H1 (cell line): Measurements from ENCODE around the gene CTXN1. TPM values are rescaled to one million over a fixed set of nuclear protein-coding genes. Genes with fewer than 3 reads are reported as not detected.

Experiments
- CTCF ChIA-PET: fragments of 300-600 bp; sonication (Branson Sonifier 250); formaldehyde crosslinking; loops from one replicate; lab custom pipeline; 2021; ENCODE audit not compliant: partially characterized antibody; lab: Charles Lee
- POLR2A ChIA-PET: fragments of 300-600 bp; sonication (Branson Sonifier 250); formaldehyde crosslinking; loops from one replicate; lab custom pipeline; 2021; ENCODE audit warnings: inconsistent platforms; ENCODE audit not compliant: partially characterized antibody; lab: Charles Lee
- DNase-seq, 2 experiments: peaks; one replicate each; pipeline versions ENCODE4 v3.0.0 to v3.0.0-alpha.2; 2010 to 2022; ENCODE audit warnings: low spot score in 2 of 2, low read depth in 1 of 2, mixed read lengths in 1 of 2
- FAIRE-seq: peaks from 2 replicates; lab custom pipeline; 2011; peaks lifted over from hg19 to GRCh38; lab: Jason Lieb, UNC
- H2AFZ ChIP-seq: 2 replicates; pipeline ENCODE4 v1.8.1; 2012; ENCODE audit warnings: low read length, inconsistent platforms
- H2AK5ac ChIP-seq: 2 replicates; pipeline ENCODE4 v1.6.1; 2013; ENCODE audit warnings: low read depth, low read length
- H2BK120ac ChIP-seq: replicated peaks from 2 replicates; pipeline ENCODE3; 2013; ENCODE audit warnings: low read depth, low read length, inconsistent platforms
- H2BK12ac ChIP-seq: 2 replicates; pipeline ENCODE4 v1.6.1; 2013; ENCODE audit warnings: low read depth, low read length
- H2BK15ac ChIP-seq: 2 replicates; pipeline ENCODE4 v1.6.1; 2013; ENCODE audit warnings: low read length
- H2BK20ac ChIP-seq: 2 replicates; pipeline ENCODE4 v1.6.1; 2013; ENCODE audit warnings: low read length
- H2BK5ac ChIP-seq: 2 replicates; pipeline ENCODE4 v1.6.1; 2013; ENCODE audit warnings: low read depth, low read length
- H3K14ac ChIP-seq: 2 replicates; pipeline ENCODE4 v1.6.1; 2013; ENCODE audit warnings: inconsistent platforms; ENCODE audit not compliant: insufficient read length
- H3K18ac ChIP-seq: 2 replicates; pipeline ENCODE4 v1.6.1; 2013; ENCODE audit warnings: low read length; ENCODE audit errors: extremely low read depth
- H3K23ac ChIP-seq: 2 replicates; pipeline ENCODE4 v1.6.1; 2013; ENCODE audit warnings: inconsistent platforms; ENCODE audit not compliant: insufficient read length
- H3K23me2 ChIP-seq: 2 replicates; pipeline ENCODE4 v1.6.1; 2013; ENCODE audit warnings: low read depth, low read length
- H3K27ac ChIP-seq: 2 replicates; pipeline ENCODE4 v1.6.1; 2011; ENCODE audit warnings: low read depth, low read length, inconsistent platforms
- H3K27me3 ChIP-seq, 4 experiments: replicated peaks in 1 of 4; 1 replicate in 1 of 4; 2 replicates in 3 of 4; pipeline versions ENCODE4 v1.6.1 to v1.8.1; 2011 to 2013; ENCODE audit warnings: low read length in 3 of 4, mild to moderate bottlenecking in 3 of 4, inconsistent platforms in 2 of 4, mixed read lengths in 2 of 4, moderate library complexity in 1 of 4; ENCODE audit not compliant: control insufficient read depth in 3 of 4, insufficient read depth in 3 of 4; ENCODE audit errors: extremely low read depth in 1 of 4
- H3K36me3 ChIP-seq, 4 experiments: 2 replicates each; pipeline versions ENCODE4 v1.6.1 to v1.8.1; 2011 to 2013; ENCODE audit warnings: mild to moderate bottlenecking in 4 of 4, low read length in 3 of 4, moderate library complexity in 2 of 4, control low read depth in 1 of 4, inconsistent platforms in 1 of 4; ENCODE audit not compliant: insufficient read depth in 4 of 4, control insufficient read depth in 2 of 4
- H3K4ac ChIP-seq: replicated peaks from 2 replicates; pipeline ENCODE3; 2013; ENCODE audit warnings: low read length, low read depth, mixed read lengths, inconsistent platforms; ENCODE audit not compliant: insufficient read length
- H3K4me1 ChIP-seq, 4 experiments: replicated peaks in 1 of 4; 1 replicate in 1 of 4; 2 replicates in 3 of 4; pipeline versions ENCODE4 v1.6.1 to v1.8.1; 2011 to 2013; ENCODE audit warnings: low read length in 3 of 4, inconsistent platforms in 2 of 4, mixed read lengths in 1 of 4; ENCODE audit not compliant: insufficient read depth in 4 of 4, control insufficient read depth in 3 of 4
- H3K4me2 ChIP-seq, 2 experiments: 2 replicates each; pipeline versions ENCODE4 v1.6.1 to v1.8.1; 2011 to 2013; ENCODE audit warnings: low read depth in 2 of 2, low read length in 2 of 2, control low read depth in 1 of 2, inconsistent platforms in 1 of 2, mild to moderate bottlenecking in 1 of 2; ENCODE audit not compliant: insufficient read depth in 1 of 2
- H3K4me3 ChIP-seq, 4 experiments: fragments of 200-600, 300-600 bp in 1 of 4; sonication (generic), shearing (Covaris generic), sonication (Bioruptor Twin) in 1 of 4; 2 replicates each; pipeline versions ENCODE4 v1.5.1 to v1.8.1; 2011 to 2016; ENCODE audit warnings: low read length in 4 of 4, low read depth in 3 of 4, control low read depth in 2 of 4, inconsistent platforms in 2 of 4, mild to moderate bottlenecking in 2 of 4, mixed read lengths in 1 of 4, moderate library complexity in 1 of 4; ENCODE audit not compliant: insufficient read depth in 2 of 4; ENCODE audit errors: extremely low read depth in 1 of 4
- H3K56ac ChIP-seq: replicated peaks from 2 replicates; pipeline ENCODE3; 2013; ENCODE audit warnings: low read depth, mild to moderate bottlenecking, mixed read lengths, low read length, inconsistent platforms; ENCODE audit not compliant: insufficient read length
- H3K79me1 ChIP-seq: 2 replicates; pipeline ENCODE4 v1.6.1; 2013; ENCODE audit warnings: low read depth, low read length, control low read depth
- H3K79me2 ChIP-seq, 2 experiments: 2 replicates each; pipeline versions ENCODE4 v1.6.1 to v1.8.1; 2012 to 2013; ENCODE audit warnings: low read length in 2 of 2, mild to moderate bottlenecking in 2 of 2, inconsistent platforms in 1 of 2; ENCODE audit not compliant: insufficient read depth in 2 of 2, control insufficient read depth in 1 of 2
- H3K9ac ChIP-seq, 4 experiments: replicated peaks in 1 of 4; 1 replicate in 1 of 4; 2 replicates in 3 of 4; pipeline versions ENCODE4 v1.6.1 to v1.8.1; 2011 to 2013; ENCODE audit warnings: low read depth in 3 of 4, low read length in 3 of 4, control low read depth in 2 of 4, mild to moderate bottlenecking in 2 of 4, moderate library complexity in 2 of 4, inconsistent platforms in 1 of 4; ENCODE audit errors: extremely low read depth in 1 of 4
- H3K9me3 ChIP-seq, 2 experiments: 2 replicates each; pipeline versions ENCODE4 v1.6.1 to v1.8.1; 2012 to 2013; ENCODE audit warnings: mild to moderate bottlenecking in 2 of 2, moderate library complexity in 2 of 2, control low read depth in 1 of 2, inconsistent platforms in 1 of 2, low read depth in 1 of 2, low read length in 1 of 2, mixed read lengths in 1 of 2; ENCODE audit not compliant: insufficient read depth in 2 of 2
- H4K20me1 ChIP-seq, 2 experiments: replicated peaks in 1 of 2; 2 replicates each; pipeline versions ENCODE3 to v1.8.1; 2011 to 2013; ENCODE audit warnings: inconsistent platforms in 2 of 2, low read length in 2 of 2, mild to moderate bottlenecking in 1 of 2; ENCODE audit not compliant: insufficient read depth in 2 of 2, control insufficient read depth in 1 of 2
- H4K5ac ChIP-seq: 2 replicates; pipeline ENCODE4 v1.6.1; 2013; ENCODE audit warnings: low read length, low read depth, mixed read lengths, inconsistent platforms; ENCODE audit not compliant: insufficient read length
- H4K8ac ChIP-seq: 2 replicates; pipeline ENCODE4 v1.8.0; 2013; ENCODE audit warnings: mild to moderate bottlenecking, moderate library complexity, low read length, inconsistent platforms; ENCODE audit not compliant: insufficient read depth; ENCODE audit errors: extremely low read depth
- H4K91ac ChIP-seq: replicated peaks from 2 replicates; pipeline ENCODE3; 2013; ENCODE audit warnings: low read length, mixed read lengths, inconsistent platforms; ENCODE audit not compliant: insufficient read length
- CREB1 ChIP-seq: IDR thresholded peaks from 2 replicates; pipeline ENCODE4 v1.6.1; 2012; ENCODE audit warnings: inconsistent platforms
- GTF2F1 ChIP-seq: IDR thresholded peaks from 2 replicates; pipeline ENCODE4 v1.6.1; 2012; ENCODE audit warnings: low read depth, low read length, improper control_type of control experiment, borderline replicate concordance
- JUN ChIP-seq: IDR thresholded peaks from 2 replicates; pipeline ENCODE4 v1.6.1; 2011; ENCODE audit warnings: low read depth, mild to moderate bottlenecking, improper control_type of control experiment, low read length
- POLR2A ChIP-seq, 2 experiments: IDR thresholded peaks; 1 replicate in 1 of 2; 2 replicates in 1 of 2; pipeline ENCODE4 v1.6.1; 2011; ENCODE audit warnings: low read depth in 2 of 2, low read length in 2 of 2, mild to moderate bottlenecking in 2 of 2; ENCODE audit errors: control extremely low read depth in 1 of 2
- RNF2 ChIP-seq: fragments of 200-900, 300-1000 bp; sonication (generic); IDR thresholded peaks from 2 replicates; pipeline ENCODE4 v1.7.1; 2016; ENCODE audit warnings: borderline replicate concordance, low read depth, mild to moderate bottlenecking, antibody characterized with exemption, low read length; ENCODE audit not compliant: poor library complexity, severe bottlenecking; ENCODE audit errors: missing control alignments
- SAP30 ChIP-seq: fragments of 300-600 bp; sonication (generic); IDR thresholded peaks from 2 replicates; pipeline ENCODE4 v1.7.1; 2012; ENCODE audit warnings: low read length, moderate library complexity, mild to moderate bottlenecking, inconsistent platforms; ENCODE audit not compliant: insufficient read depth, insufficient replicate concordance
- SP2 ChIP-seq: IDR thresholded peaks from 2 replicates; pipeline ENCODE4 v1.6.1; 2012; ENCODE audit warnings: mild to moderate bottlenecking, low read length, inconsistent platforms
- SP4 ChIP-seq: IDR thresholded peaks from 2 replicates; pipeline ENCODE4 v1.6.1; 2012; ENCODE audit warnings: low read length, inconsistent platforms
- WGBS, 2 experiments: shearing (Covaris generic) in 1 of 2; methylation state at CpG; one replicate each; pipeline versions ENCODE4 v1.1.6 to v1.1.7; 2013 to 2015; ENCODE audit warnings: low lambda C conversion rate in 2 of 2, mixed read lengths in 2 of 2, inconsistent platforms in 1 of 2, low coverage in 1 of 2, missing lambda C conversion rate in 1 of 2; ENCODE audit not compliant: insufficient replicate concordance in 2 of 2, insufficient coverage in 1 of 2, insufficient read length in 1 of 2; ENCODE audit errors: extremely low coverage in 1 of 2, missing lambda C conversion rate in 1 of 2; 5-methylcytosine and 5-hydroxymethylcytosine counted together
- polyA plus RNA-seq, 7 experiments: library from polyadenylated mRNA; depleted of rRNA in 3 of 7; stranded (reverse) in 5 of 7; unstranded in 2 of 7; fragments of >200 nt in 5 of 7; fragments of 200-250 nt in 2 of 7; gene quantifications; 1 replicate in 5 of 7; 2 replicates in 1 of 7; 4 replicates in 1 of 7; pipeline versions ENCODE4 v1.2.1 to v1.2.3, GENCODE V29; 2011 to 2013; ENCODE audit warnings: missing spikeins in 2 of 7, mixed read lengths in 2 of 7
- total RNA-seq: library from RNA; stranded (reverse); fragmentation: NEBNext Ultra II Directional; extraction: Animal tissue kit (Norgen Biotek cat#: 25700); gene quantifications from 2 replicates; pipeline ENCODE4 v1.2.1, GENCODE V29; 2021
- TF ChIP-seq, protein P1 (sequence below): IDR thresholded peaks from 2 replicates; pipeline ENCODE4 v1.6.1; 2011; ENCODE audit warnings: low read depth, mild to moderate bottlenecking, low read length; ENCODE audit not compliant: insufficient read depth
- TF ChIP-seq, protein P2 (sequence below): IDR thresholded peaks from 2 replicates; pipeline ENCODE4 v1.6.1; 2012; ENCODE audit warnings: low read length, inconsistent platforms

The CTXN1 gene
- total and polyA plus RNA-seq, 2 of the 8 experiments (the other 6 are each of a cell fraction or from before 2014, with no cell fraction given), result 16.4 to 58.0 TPM

DNA sequence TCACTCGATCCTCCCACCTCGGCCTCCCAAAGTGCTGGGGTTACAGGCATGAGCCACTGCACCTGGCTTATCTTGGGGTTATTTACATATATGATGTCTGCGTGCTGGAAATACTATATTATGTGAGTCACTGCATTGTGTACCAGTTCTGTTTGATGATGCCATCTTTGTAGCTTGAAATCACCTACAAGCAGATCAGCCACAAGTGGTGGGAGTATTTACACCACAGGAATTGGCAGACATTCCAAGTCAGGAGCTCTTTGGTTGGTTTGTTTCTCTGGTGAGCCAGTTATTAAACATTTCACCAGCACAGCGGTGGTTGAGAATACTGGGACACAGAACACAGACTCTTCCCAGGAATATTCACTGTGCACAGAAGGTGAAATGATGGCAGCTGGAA lies 22.0 kb upstream of the CTXN1 start:
- Histone ChIP-seq H3K4ac (no peak overlapping the region), H2AFZ (no peak overlapping the region), H3K4me3 (no peak overlapping the region), H3K56ac (no peak overlapping the region), H2BK120ac (no peak overlapping the region), H3K23ac (no peak overlapping the region), H3K9ac (no peak overlapping the region), H4K20me1 (peaks cover 2 to 3% of the 10 kb centered on the region in 2 experiments), H2BK20ac (no peak overlapping the region), H4K5ac (no peak overlapping the region), H3K18ac (no peak overlapping the region), H3K14ac (no peak overlapping the region), H2AK5ac (no peak overlapping the region), H3K79me1 (peaks cover 2% of the 10 kb centered on the region; the same call in 1 of the 2 replicates), H2BK12ac (no peak overlapping the region), H2BK5ac (no peak overlapping the region), H3K36me3 (no peaks in the 10 kb centered on the region), H3K27ac (no peak overlapping the region), H3K79me2 (peaks cover 0 to 6% of the 10 kb centered on the region in 2 experiments; a peak in 3 of 4 replicates), H3K9me3 (no peaks in the 10 kb centered on the region), H4K91ac (no peak overlapping the region), H3K23me2 (peaks cover 3% of the 10 kb centered on the region; the same call in 1 of the 2 replicates), H3K4me1 (peaks cover 0 to 2% (median 0%) of the 10 kb centered on the region in 4 experiments; a peak in 2 of 7 replicates), H2BK15ac (no peak overlapping the region), H3K4me2 (no peak overlapping the region), H4K8ac (no peak overlapping the region), H3K27me3 (no peaks in the 10 kb centered on the region)
- ChIA-PET CTCF (interaction anchor here (1.0 to 3.2 kb wide), 5 partner anchors 9 to 306 kb away, joined by 3 to 8 read pairs (median 4); no protein-coding TSS in a partner anchor), POLR2A (interaction anchor here (0.6 to 13.5 kb wide), 3 partner anchors 8 to 171 kb away, joined by 3 to 205 read pairs (median 5); partner anchors contain the start of gene CTXN1)
- FAIRE-seq, result no peak
- DNase-seq, result no peak
- WGBS, 2 experiments, result 87% methylated on average over 4 of the region's 4 CpGs; no CpG with 5 or more reads in 1 of the 2 experiments
- TF ChIP-seq, protein P1, sequence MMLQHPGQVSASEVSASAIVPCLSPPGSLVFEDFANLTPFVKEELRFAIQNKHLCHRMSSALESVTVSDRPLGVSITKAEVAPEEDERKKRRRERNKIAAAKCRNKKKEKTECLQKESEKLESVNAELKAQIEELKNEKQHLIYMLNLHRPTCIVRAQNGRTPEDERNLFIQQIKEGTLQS, result no peak
- TF ChIP-seq RNF2, result no peak
- TF ChIP-seq SP2, result no peak
- no peak for TF ChIP-seq SP4
- TF ChIP-seq, protein P2, sequence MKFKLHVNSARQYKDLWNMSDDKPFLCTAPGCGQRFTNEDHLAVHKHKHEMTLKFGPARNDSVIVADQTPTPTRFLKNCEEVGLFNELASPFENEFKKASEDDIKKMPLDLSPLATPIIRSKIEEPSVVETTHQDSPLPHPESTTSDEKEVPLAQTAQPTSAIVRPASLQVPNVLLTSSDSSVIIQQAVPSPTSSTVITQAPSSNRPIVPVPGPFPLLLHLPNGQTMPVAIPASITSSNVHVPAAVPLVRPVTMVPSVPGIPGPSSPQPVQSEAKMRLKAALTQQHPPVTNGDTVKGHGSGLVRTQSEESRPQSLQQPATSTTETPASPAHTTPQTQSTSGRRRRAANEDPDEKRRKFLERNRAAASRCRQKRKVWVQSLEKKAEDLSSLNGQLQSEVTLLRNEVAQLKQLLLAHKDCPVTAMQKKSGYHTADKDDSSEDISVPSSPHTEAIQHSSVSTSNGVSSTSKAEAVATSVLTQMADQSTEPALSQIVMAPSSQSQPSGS, result no peak
- no peak for TF ChIP-seq JUN
- no peak for TF ChIP-seq POLR2A (IDR thresholded peaks at IDR 0.05; ENCODE audit: control extremely low read depth in 1 of 2, low read depth in 2 of 2, low read length in 2 of 2)
- TF ChIP-seq GTF2F1, result no peak
- no peak for TF ChIP-seq SAP30
- no peak for TF ChIP-seq CREB1
